Hypothalamus (tissue), 51 donors: ENCODE measurements around the gene LTO1.

Source experiments
- DNase-seq, 51 donors: peaks; one replicate each; lab custom pipeline; 2025; lab: John Stamatoyannopoulos, UW

Gene LTO1, protein sequence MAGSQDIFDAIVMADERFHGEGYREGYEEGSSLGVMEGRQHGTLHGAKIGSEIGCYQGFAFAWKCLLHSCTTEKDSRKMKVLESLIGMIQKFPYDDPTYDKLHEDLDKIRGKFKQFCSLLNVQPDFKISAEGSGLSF

DNA sequence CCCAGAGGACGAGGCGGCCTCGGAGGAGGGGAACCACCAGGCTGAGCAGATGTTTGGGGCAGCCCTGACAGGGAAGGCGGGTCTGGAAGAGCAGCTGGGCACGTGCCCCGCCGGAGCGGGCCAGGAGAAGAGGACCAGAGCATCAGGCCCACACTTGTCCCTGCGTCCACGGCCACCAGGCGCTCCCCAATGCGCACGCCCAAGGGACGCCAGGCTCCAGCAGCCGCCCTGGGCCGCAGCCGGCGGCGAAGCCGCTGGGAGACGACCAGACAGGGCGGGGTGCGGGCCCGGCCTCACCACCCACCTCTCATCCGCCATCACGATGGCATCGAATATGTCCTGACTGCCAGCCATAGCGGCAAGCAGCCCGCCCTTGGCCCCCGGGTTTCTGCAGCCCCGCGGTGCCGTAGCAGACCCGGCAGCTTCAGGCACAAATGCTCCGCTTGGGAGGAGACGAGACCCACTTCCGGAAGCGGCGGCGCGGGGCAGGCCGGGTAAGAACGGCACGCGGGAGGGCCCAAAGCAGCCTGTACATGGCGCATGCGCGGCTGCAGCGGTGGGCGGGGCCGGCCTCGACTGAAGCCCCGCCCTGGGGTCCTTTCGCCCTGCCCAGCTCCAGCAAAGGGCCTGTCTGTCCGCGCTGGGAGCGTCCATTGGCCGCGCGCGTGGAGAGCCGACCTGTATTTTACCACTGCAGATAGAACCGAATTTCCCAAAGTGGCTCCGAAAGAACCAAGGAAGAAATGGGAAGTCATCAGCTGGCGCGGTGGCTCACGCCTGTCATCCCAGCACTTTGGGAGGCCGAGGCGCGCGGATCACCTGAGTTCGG is at the start of gene LTO1:
Gene LTO1, minus strand, starts transcription at position 468 of the 829 bp plus-strand sequence. Its CDS starts 114 bp downstream, at position 354.
- peak; percentile 75 to 98 (median 92) for DNase-seq

DNA sequence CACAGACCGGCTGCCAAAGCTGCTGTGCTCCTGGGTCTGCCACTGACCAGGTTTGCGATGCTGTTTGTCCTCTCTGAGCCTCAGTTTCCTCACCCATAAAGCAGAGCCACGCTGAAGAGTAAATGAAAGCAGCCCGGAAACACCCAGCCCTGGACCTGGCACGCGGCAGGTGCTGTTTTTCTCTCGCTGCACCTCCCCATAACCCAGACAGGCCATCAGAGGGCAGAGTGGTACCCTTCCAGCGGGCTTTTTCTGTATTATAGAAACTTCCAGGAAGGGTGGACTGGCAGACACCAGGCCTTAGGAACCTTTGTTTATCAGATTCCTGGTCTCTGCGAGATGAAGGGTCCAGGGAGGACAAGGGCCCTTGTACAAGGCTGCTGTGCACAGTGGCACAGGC is 46.6 kb upstream of the LTO1 start:
- no peak for DNase-seq

DNA sequence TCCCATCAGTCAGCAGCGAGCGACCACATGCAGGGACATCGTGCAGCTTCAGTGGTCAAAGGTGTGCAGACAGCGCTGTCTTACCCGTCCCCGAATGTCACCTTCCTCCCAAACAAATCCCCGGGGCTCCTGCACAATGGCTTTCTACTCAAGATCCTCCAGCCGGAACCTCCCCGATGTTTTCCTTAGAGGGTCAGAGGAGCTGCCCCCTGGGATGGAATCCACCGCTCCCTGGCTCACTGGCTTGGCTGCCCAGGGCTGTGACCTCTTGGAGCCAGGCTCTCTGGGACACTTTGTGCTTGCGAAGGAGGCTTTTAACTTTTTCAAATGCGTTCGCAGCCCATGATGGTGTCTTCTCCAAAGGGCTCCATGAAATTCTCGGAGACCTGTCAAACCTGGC is 46.0 kb upstream of the LTO1 start:
- no peak for DNase-seq

DNA sequence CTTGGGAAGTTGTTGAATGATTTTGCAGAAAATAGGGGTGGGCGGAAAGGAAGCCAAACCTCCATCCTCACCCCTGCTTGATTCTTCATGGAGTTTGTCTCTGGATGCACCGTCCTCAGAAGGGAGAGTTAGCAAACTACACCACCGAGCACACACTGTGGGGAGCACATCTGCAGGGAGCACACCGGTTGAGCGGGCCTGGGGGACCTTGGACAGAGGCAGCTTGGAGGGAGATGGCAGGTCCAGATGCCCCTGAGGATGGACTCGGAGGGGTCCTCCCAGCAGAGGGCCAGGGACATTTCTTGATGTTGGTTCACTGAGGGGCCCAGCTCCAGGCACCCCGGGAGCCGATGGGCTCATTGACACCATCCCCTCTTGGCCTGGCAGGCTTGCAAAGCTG is 43.8 kb upstream of the LTO1 start:
- DNase-seq = no peak

DNA sequence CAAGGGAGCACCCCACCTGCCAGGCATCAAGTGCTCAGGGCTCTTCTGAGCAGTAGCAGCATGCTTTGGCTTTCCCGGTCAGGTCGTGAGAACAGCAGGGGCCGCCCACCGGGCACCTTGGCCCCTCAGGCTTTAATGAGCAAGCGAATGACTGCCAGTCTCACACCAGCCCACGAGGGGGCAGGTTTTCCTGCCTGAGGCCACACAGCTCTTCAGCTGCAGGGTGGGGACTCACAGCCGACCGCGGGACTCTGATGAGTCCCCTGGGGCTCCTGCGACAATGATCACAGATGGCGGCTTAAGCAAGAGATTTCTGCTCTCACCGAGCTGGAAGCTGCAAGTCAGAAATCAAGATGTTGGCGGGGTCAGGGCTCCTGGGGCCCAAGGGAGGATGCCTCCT is 43.0 kb upstream of the LTO1 start:
- no peak for DNase-seq

DNA sequence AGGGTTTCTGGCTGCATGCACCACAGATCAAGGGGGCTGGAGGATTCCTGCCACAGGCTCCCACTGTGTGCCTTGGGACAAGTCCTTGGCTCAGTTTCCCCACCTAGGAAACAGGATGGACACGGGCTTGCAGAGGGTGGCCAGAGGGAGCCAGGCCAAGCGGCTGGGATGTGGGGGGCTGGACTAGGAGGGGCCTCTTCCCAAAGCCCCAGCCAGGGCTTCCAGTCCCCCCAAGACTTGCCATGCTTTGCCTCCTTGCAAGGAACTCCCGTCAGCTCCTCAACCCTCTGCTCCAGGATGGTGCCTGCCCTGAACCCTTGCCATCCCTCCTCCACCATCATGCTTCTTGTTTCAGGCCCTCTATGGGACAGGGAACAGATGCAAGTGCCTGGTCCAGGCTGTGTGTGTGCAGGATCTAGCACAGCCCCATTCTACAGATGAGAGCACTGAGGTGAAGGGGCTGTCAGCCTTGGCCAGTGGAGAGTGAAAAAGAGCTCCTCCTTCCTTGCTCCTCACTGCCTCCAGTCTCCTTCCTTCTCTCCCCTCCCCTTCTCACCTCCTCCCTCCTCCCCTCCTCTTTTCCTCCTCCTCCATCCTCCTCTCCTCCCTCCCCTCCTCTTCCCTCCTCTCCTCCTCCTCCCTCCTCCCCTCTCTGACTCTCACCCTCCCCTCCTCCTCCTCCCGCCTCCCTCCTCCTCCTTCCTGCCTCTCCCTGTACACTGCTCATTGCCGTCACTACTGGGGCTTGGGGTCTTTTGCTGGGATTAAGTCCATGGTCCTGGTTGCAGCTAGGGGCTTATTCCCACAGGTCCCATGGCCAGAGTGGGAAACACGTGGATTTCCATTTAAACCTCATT is 42.0 kb upstream of the LTO1 start:
- no peak for DNase-seq

DNA sequence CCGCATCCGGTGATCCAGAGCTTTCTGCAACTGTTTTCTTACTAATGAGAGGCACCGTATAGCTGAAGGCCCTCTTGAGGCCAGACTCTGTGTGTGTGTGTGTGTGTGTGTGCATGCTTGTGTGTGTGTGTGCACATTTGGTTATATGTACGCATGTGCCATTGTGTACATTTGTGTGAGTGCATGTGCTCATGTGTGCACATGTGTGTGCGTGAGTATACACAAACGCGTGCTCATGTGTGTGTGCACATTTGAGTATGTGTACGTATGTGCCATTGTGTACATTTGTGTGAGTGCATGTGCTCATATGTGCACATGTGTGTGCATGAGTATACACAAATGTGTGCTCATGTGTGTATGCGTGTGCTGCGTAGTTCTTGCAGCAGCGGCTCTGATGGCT is 40.9 kb upstream of the LTO1 start:
- no peak for DNase-seq

DNA sequence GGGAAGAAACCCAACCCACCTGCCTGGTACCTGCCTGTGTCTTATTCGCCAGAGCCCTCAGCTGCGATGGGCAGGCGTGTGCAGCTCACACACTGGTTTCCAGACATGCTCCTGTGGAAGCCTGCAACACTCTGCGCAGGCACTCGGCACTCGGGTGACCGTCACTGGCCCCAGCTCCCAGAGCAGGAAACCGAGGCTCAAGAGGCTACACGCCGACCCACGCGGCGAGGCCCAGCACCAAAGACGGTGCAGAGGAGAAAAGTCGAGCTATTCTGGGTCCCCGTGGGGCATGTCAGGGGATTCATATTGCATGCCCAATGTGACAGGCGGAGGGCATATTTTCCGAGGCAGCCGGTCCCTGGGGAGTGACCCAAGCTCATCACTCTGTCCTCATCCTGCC is 40.3 kb upstream of the LTO1 start:
- no peak for DNase-seq

DNA sequence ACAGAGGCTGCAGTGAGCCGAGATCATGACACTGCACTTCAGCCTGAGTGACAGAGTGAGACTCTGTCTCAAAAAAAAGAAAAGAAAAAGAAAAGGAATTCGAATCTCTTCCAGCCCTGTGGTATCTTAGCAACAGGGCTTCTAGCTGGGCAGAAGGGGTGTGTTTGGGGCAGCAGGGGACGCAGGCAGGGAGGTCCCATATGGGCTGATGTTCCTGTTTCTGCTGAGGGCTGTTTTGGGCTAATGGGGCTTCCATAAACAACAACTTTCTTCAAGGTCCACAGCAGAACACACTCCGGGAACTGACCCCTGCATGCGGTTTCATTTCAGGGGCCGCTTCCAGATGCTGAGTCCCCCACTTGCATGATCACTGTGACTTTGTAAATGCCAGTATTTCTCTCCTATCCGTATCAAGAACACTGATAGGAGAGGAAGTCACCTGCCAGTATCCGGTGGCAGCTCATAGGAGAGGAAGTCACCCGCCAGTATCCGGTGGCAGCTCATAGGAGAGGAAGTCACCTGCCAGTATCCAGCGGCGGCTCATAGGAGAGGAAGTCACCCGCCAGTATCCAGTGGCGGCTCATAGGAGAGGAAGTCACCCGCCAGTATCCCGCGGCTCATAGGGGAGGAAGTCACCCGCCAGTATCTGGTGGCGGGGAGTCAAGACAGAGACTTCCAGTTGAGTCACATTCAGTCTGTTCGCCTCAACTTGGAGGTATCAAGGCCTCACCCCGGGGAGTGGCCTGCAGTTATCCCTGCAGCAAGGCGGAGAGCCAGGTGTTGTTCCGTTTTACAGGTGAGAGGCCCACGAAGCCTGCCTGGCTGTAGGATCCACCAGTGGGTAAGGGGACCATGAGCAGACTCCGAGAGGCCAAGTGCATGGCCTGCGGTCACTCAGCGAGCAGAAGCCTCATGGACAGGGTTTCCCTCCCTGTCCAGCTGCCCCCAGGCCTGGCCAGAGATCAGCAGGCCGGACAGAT is 37.0 kb upstream of the LTO1 start:
- no peak for DNase-seq

DNA sequence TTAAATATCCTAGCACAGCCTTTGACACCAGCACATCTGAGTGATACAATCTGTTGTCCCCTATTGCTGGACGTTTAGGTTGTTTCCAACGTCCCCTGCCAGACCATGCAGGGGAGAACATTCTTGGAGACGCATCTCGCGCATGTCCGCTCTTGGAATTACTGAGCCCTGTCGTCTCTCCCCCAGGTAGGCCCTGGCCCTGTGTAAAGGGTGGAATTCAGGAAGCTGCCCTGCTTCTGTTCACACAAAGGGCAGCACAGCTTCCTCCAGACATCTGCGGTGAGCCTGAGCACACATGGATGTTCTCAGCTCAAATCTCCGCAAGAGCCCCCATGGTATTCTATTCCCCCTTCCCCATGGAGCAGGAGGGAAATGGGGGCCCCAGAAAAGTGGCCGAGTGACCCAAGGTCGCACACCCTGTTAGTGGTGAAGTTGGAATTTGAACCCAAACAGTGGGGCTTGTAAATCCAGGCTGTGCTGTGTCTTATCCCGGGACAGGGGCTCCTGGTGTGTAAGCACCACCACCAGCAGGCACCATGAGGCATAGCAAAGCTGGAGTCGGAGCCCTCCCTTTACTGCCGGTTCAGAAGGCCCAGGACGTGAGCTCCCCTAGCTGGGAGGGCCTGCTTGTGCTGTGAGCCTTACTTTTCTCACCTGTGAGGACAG is 33.7 kb upstream of the LTO1 start:
- no peak for DNase-seq

DNA sequence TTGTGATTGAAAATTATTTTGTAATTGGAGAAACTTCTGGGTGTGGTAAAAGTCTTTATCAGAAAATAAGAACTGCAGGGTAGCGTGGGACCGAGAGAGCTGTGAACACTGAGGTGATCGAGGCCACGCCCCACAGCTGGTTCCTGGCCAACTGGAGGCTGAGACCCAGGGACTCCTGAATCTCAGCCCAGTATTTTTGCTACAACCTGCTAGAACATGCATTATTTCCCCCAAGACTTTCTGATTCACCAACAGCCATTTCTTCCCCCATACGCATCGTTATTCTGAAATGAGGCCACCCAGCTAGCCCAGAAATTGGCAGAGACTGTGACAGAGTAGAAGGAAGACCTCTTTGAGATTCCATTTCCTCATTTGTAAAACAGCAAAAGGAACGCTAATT is 32.0 kb upstream of the LTO1 start:
- DNase-seq = no peak

DNA sequence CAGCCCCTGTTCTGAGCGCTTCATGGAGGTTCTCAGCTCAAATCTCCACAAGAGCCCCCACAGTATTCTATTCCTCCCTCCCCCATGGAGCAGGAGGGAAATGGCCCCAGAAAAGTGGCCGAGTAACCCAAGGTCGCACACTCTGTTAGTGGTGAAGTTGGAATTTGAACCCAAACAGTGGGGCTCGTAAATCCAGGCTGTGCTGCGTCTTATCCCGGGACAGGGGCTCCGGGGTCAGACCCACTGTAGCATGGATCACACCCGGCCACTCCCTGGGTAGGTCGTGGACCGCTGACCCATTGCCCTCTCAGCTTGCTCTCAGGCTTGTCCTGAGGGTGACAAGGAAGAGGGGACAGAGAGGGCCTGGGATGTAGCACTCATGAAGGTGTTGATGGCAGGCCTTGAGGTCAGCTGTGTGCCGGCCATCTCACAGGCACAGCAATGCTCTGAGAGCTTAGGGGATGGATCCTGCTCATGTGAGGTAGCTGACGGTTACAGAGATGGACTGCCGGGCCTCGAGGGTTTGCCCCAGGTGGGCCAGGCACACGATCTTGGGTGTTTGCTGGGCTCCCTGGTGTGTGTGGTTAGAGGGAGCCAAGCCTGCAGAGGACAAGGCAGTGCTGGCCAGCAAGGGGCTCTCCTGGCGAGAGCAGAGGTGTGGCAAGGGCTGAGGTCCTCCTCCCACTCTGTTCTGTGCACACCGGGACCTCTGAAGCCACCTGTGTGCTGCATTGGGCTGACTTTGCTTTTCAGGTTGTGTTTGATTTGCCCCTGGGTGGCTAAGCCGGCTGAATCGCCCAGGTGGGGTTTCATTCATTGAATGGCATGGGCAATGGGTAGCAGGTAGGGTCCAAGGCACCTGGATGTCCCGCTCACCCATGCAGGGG is 31.0 kb upstream of the LTO1 start:
- no peak for DNase-seq

DNA sequence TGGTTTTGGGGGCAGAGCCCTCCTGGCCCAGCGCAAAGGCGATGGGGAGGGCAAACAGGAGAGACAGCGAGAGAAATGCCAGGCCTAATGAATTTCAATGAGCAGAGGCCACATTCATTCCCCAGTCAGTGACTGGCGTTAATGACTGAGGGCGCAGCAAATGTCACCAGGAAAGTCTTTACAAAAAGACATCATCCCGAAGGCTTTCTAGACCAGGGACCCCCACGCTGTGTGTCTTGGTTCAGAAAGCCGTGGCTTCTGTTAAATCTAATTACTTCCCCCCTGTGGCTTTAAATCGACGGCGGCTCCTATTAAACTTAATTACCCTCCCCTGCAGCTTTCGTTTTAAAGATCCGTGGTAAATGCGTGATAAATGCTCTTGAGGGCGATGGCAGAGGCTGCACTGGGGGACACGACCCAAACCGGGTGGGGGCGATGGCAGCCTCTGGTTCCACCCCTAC is 30.2 kb upstream of the LTO1 start:
- DNase-seq = no peak

DNA sequence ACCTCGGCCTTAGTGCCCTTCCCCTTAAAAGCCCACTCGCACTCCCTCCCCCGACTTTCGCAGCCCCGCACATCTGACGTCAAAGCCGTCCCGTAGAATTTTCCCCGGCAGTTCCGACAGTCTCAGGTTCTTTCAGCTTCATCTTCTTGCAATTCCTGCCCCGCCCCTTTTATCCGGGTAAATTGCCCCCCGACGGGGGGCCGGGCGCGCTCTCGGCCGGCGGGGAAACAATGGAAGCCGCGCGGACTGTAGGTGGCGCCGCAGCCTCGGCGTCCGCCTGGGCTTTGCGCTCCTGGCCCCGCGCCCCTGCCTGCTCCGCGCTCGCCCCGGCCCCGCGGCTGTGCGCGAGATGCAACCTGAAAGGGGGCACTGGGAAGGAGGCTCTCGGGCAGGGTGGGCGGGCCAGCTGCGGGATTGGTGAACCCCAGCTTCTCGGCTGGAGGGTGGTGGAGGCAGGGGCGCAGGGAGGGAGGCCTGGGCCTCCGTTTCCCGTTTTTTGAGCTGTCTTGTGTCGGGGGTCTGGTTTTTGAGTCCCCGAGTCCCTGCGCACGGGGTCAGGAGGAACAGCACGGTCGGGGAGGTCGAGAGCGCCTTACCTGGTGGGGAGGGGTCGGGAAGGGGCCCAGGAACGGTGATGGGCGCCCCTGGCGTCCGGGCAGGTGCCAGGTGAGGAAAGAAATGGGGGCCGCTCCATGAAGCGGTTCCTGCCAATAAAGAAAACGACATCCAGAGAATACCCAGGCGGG is 29.5 kb upstream of the LTO1 start:
- DNase-seq = peak in 2 of 51 donors; percentile 3 to 19

DNA sequence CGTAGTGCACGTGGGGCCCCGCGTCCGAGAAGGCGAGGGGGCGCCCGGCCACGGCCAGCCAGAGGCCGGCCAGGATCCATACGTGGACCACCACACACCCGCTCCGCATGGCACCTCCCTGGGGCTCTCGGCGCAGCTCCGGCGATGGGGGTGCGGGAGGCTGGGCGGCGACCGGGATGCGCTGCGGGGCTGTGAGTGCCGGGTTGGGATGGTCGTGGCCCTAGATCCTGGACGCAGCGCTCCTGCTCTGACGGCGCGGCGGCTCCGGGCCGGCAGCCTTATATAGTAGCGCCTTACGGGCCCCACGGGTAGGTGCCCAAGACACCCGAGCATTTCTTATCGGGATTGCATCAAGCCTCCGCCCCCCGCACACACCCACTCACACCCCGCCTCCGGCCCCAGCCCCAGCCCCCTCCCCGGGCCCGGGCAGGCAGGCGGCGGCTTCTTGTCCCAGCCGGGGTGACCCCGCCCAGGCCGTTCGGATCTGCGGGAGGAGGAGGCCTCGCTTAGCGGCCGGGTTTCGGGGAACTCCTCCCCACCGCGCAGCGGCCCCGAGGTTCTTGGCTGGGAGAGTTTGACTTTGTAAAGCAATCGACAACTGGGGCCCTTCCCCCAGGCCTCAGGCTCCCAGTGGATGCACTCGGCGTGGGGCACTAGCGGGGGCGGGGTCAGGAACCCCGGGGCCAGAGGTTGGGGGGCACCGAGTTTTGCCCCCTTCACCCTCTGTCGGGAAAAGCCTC is 28.8 kb upstream of the LTO1 start, which contains the start of gene FGF19:
Gene FGF19, minus strand, starts transcription at position 255 of the 740 bp plus-strand sequence. Its CDS starts 146 bp downstream, at position 109.
- DNase-seq = no peak

DNA sequence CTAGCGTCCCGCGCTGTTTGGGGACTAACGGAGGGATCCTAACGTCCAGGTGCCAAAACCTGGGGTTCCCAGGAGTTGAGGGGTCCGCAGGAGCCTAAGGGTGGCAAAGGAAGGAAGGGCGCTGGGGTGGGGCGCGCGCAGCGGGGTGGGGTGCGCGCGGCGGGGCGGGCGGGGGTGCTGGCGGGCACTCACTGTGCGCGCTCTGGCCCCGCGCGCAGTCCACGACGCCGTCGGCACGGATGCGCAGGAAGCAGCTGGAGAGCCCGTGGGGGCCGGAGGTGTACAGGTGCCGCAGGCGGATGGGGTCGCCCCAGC is 28.3 kb upstream of the LTO1 start:
- DNase-seq = no peak

DNA sequence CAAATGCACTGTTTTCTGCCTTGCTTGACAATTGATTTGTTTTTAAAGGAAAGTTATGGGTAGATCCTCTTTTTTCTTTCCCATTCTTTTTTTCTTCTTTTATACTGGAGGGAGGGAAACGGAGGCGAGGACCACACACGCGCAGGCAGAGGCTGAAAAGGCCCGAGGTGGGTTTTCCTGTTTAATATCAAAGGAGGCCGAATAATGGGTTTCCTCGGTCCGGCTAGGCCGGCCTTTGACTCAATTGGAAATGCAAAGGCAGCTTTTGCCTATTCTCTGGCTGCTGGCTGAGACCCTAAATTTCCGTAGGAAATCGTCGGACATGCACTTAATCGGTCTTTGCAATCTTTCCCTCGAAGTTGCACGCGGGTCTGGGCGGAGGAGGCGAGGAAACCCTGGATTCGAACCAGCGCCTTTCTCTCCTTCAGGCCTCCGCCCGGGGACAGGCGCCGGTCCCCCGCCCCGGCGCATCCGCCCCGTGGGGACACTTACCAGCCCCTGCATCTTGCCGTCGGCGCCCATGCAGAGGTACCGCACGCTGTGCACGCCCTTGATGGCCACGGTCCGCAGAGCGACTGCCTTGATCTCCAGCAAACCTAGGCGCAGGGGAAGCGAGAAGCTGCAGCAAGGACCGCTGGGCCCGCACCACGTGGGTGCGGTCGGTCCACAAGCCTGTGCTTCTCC is 27.8 kb upstream of the LTO1 start:
- no peak for DNase-seq
